Right cardiac atrium (tissue), 5 donors: ENCODE measurements around the gene PIK3R4. TPM values are rescaled to one million over a fixed set of nuclear protein-coding genes. Genes with fewer than 3 reads are reported as not detected.

Source experiments
- ATAC-seq, 2 donors: fragments of 200-7000 bp; cut with Tn5 transposase; one replicate each; pipeline versions ENCODE4 v1.8.0 to v1.9.1; 2020; ENCODE audit warnings: moderate library complexity in 2 of 2, mild to moderate bottlenecking in 1 of 2
- DNase-seq, 3 donors: peaks; one replicate each; pipeline ENCODE4 v3.0.0-alpha.2; 2020
- H3K27ac ChIP-seq: one replicate; pipeline ENCODE4 v1.5.1; 2013; ENCODE audit warnings: mild to moderate bottlenecking, low read length, control low read depth, moderate library complexity
- H3K27me3 ChIP-seq: one replicate; pipeline ENCODE4 v1.6.1; 2013; ENCODE audit not compliant: control insufficient read depth, insufficient read depth
- H3K4me1 ChIP-seq: one replicate; pipeline ENCODE4 v1.6.1; 2013; ENCODE audit warnings: low read length; ENCODE audit not compliant: control insufficient read depth, insufficient read depth
- H3K4me3 ChIP-seq: one replicate; pipeline ENCODE4 v1.5.1; 2013; ENCODE audit warnings: low read length, control low read depth
- H3K9me3 ChIP-seq: one replicate; pipeline ENCODE4 v1.6.1; 2013; ENCODE audit warnings: low read length; ENCODE audit not compliant: control insufficient read depth
- WGBS: extraction: QIAGEN DNeasy Blood & Tissue Kit; methylation state at CpG from one replicate; pipeline ENCODE4 v1.1.7; 2013; 5-methylcytosine and 5-hydroxymethylcytosine counted together
- intact Hi-C, 4 donors: fragments of 100-400 bp; cut with DNase I; formaldehyde crosslinking; loops; one replicate each; pipeline versions ENCODE4 v1.11.0 to v1.14.0; 2022 to 2023
- long read RNA-seq, 4 donors: library from polyadenylated mRNA; unstranded; transcript quantifications; one replicate each; pipeline ENCODE4 v2.0.0, GENCODE V29; 2020 to 2021
- polyA plus RNA-seq: library from polyadenylated mRNA; stranded (reverse); fragments of 200-250 nt; gene quantifications from one replicate; pipeline ENCODE4 v1.2.3, GENCODE V29; 2013
- total RNA-seq, 4 donors: library from RNA; stranded (reverse); fragmentation: NEBNext Ultra II Directional; extraction: Animal tissue kit (Norgen Biotek cat#: 25700); gene quantifications; one replicate each; pipeline ENCODE4 v1.2.1, GENCODE V29; 2021
- donor health status: healthy with polysubstance abuse.
- donor health status: DM: no; HTN: yes; CAD: no.
- donor health status: DM: no; HTN: no; CAD: no.
- donor health status: DM: no; HTN: yes; CAD: no; lungs with severe emphysema.
- donor health status: DM: yes; HTN: yes; CAD: no.

Gene PIK3R4
- total RNA-seq (10 to 100 TPM; 15.1 to 19.0 (median 16.8) TPM), polyA plus RNA-seq (24.6 TPM)
- long read RNA-seq, donor 1, full-length matches to known transcripts, result 5 of 9 reads
- long read RNA-seq, donor 1, partial matches to known transcripts, result 4 of 9 reads
- long read RNA-seq, donor 1, other reads (novel, unspliced or antisense), result 0 of 9 reads
- long read RNA-seq, donor 2, full-length matches to known transcripts, result 2 of 3 reads
- long read RNA-seq, donor 2, partial matches to known transcripts, result 1 of 3 reads
- long read RNA-seq, donor 2, other reads (novel, unspliced or antisense), result 0 of 3 reads
- long read RNA-seq, donor 3, full-length matches to known transcripts, result 8 of 18 reads
- long read RNA-seq, donor 3, partial matches to known transcripts, result 9 of 18 reads
- long read RNA-seq, donor 3, other reads (novel, unspliced or antisense), result 1 of 18 reads
- long read RNA-seq, donor 4, full-length matches to known transcripts, result 6 of 7 reads
- long read RNA-seq, donor 4, partial matches to known transcripts, result 0 of 7 reads
- long read RNA-seq, donor 4, other reads (novel, unspliced or antisense), result 1 of 7 reads

DNA sequence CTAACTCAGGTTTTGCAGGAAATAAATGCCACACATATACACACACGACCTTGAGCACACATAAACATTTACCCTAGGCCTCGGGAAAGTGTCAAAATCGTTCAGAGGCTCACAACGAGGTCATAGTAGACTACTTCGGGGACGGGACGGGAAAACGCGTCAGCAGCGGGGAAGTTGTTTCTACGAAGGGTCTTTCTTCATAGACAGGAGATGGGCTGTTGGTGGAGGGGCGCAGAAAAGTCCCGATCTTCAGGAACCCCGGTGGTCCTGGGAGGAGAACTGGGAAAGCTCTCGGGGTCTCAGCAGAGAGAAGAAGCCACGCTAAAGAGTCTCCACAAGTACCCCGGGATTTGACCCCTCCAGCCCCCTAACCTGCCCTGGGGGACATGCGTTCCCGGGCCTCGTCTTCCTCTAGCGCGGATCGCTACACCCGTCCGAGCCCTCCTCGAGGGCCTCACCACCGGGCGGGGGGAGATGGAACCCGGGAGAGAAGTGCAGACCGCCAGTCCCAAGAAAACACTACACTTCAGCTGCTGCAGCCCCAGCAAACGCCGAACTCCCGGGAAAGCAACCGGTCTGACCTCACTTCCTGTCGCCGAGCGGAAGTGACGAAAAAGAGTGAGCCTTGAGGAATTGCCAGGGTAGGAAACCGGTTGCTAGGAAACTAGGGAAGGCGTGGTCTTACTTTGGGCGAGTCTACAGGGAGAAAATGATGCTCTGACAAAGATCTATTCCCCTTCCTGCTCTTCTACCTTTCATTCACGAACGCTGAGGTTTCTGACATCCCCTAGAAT is at the start of gene PIK3R4:
Gene PIK3R4, minus strand, starts transcription at position 584 of the 794 bp plus-strand sequence. CDS start 1,611 bp downstream, outside the sequence.
- H3K4me1 ChIP-seq, result peaks cover 14% of the 10 kb centered on the region
- H3K27me3 ChIP-seq, result no peaks in the 10 kb centered on the region
- H3K27ac ChIP-seq, result peak within 1 kb of the TSS; percentile 99
- intact Hi-C loops, result no loop called here
- ATAC-seq (peak; percentile 97 to 98), DNase-seq (peak; percentile 91 to 95 (median 94))
- H3K9me3 ChIP-seq, result no peaks in the 10 kb centered on the region
- H3K4me3 ChIP-seq, result peak within 1 kb of the TSS; percentile 96
- WGBS, result under 1% methylated on average over 43 of the region's 43 CpGs

DNA sequence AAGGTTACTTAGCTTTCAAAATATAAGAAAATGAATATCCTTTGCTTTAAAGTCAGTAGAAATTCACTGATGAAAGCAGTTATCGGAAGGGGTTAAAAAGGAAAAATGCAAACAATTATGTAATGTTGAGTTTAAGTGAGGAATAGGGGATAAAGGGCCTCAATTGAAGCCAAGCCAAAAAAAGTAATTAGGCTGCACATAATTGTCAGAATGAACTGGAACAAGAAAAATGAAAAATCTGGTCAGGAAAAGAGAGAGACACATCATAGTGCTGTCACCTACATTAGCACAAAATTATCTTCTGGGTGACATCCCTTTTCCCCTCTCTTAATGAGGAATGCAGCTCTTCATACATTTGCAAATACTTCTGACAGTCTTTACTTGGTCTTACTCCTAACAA is 48.8 kb upstream of the PIK3R4 start:
- 74% methylated on average over 1 of the region's 1 CpG for WGBS
- no peak for ATAC-seq
- intact Hi-C loops, result no loop called here

GRCh38 chr3:130792246-130792645 is 45.6 kb upstream of the PIK3R4 start:
- Histone ChIP-seq H3K27me3 (no peaks in the 10 kb centered on the region), H3K9me3 (no peaks in the 10 kb centered on the region), H3K4me3 (no peak overlapping the region), H3K27ac (no peak overlapping the region), H3K4me1 (no peaks in the 10 kb centered on the region)
- no peak for ATAC-seq
- 64% methylated on average over 2 of the region's 2 CpGs for WGBS
- DNase-seq, result no peak
- intact Hi-C loops, result no loop called here

More for the DNA sequence above, 48.8 kb upstream of the PIK3R4 start:
- no peaks in the 10 kb centered on the region for H3K4me1 ChIP-seq
- no peaks in the 10 kb centered on the region for H3K27me3 ChIP-seq
- no peak overlapping the region for H3K4me3 ChIP-seq
- H3K27ac ChIP-seq, result no peak overlapping the region
- no peak for DNase-seq
- no peaks in the 10 kb centered on the region for H3K9me3 ChIP-seq

DNA sequence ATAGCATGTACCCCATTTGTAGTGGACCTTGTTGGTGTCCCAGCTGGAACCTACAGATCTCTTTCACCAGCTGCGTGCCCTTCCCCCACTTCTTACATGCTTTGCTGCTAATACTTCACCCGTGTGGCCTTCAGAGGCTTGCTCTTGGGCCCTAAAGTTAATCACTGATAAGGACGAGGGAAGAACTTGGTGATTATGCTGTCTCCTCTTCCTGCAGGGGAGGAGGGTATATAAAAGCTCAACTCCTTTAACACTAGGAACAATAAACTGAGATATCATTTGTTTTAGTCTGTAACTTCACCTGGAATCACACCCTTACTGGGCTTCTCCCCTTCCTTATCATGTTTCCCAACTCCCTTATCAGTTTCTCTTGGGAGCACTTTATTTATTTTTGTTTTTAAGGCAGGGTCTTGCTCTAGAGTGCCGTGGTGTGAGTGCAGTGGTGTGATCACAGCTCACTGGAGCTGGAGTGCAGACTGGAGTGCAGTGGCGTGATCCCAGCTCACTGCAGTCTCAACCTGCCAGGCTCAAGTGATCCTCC is 43.2 kb upstream of the PIK3R4 start:
- ATAC-seq (no peak), DNase-seq (no peak)
- WGBS, result 51% methylated on average over 5 of the region's 5 CpGs
- Histone ChIP-seq H3K4me3 (no peak overlapping the region), H3K27ac (no peak overlapping the region), H3K4me1 (no peaks in the 10 kb centered on the region), H3K27me3 (no peaks in the 10 kb centered on the region), H3K9me3 (no peaks in the 10 kb centered on the region)
- intact Hi-C loops, result no loop called here

DNA sequence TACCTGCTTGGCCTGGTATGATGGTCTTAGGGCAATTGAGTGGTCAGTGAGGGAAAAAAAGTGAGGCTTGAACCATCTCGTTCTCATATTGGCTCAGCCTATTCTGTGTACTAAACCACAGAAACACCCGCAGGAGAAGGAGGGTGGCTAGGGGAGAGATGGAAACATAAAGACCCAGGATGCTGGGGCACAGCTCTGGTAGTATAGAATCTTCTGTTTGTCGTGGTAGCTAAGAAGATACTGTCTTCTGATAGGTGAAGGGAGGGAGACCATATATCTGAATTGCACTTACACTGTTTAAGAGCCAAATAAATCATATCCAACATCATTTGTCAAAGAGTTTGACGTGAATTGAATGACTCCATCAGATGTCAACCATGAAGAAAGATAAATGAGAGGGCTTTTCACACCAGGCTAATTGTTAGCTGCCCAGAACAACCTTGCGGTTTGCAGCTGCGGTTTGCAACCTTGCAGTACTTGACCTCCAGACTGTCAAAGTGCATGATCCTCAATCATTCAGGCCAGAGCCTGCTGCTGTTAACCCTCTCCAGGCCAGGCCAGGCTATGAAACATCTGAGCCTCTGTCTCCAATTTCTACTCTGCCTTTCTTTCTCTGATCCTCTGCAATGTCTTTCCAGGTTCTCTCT is 40.9 kb upstream of the PIK3R4 start:
- WGBS, result 62% methylated on average over 6 of the region's 6 CpGs
- no peak for DNase-seq
- Histone ChIP-seq H3K27ac (no peak overlapping the region), H3K27me3 (no peaks in the 10 kb centered on the region), H3K9me3 (no peaks in the 10 kb centered on the region), H3K4me1 (no peaks in the 10 kb centered on the region), H3K4me3 (no peak overlapping the region)
- intact Hi-C loops, result no loop called here
- no peak for ATAC-seq

GRCh38 chr3:130786306-130786705 is 39.7 kb upstream of the PIK3R4 start:
- DNase-seq, result no peak
- H3K9me3 ChIP-seq, result no peaks in the 10 kb centered on the region
- H3K27ac ChIP-seq, result no peak overlapping the region
- intact Hi-C loops, result no loop called here
- H3K4me3 ChIP-seq, result no peak overlapping the region
- no peaks in the 10 kb centered on the region for H3K27me3 ChIP-seq
- peak in 1 of 2 donors; percentile 29 for ATAC-seq
- H3K4me1 ChIP-seq, result no peaks in the 10 kb centered on the region

DNA sequence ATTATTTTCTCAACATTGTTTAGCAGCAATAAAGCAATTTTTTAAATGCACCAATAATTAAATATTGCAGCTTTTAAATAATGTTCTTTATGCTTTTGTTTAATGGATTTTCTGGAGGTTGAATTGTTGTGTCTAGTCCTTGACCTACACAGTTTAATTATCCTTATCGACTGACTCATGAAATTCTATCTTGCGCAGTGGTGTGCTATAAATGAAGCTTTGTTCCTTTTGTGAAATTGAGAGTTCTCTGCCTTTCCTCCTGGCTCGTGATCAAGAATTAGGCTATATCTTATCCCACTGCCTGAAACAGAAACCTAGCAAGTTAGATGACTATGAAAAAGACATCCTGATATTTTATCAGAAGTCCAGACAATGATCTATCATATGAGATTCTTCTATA is 37.0 kb upstream of the PIK3R4 start:
- no peaks in the 10 kb centered on the region for H3K27me3 ChIP-seq
- intact Hi-C loops, result no loop called here
- no peak overlapping the region for H3K4me3 ChIP-seq
- 28% methylated on average over 3 of the region's 3 CpGs for WGBS
- H3K9me3 ChIP-seq, result no peaks in the 10 kb centered on the region
- no peaks in the 10 kb centered on the region for H3K4me1 ChIP-seq
- H3K27ac ChIP-seq, result no peak overlapping the region
- ATAC-seq (no peak), DNase-seq (no peak)

DNA sequence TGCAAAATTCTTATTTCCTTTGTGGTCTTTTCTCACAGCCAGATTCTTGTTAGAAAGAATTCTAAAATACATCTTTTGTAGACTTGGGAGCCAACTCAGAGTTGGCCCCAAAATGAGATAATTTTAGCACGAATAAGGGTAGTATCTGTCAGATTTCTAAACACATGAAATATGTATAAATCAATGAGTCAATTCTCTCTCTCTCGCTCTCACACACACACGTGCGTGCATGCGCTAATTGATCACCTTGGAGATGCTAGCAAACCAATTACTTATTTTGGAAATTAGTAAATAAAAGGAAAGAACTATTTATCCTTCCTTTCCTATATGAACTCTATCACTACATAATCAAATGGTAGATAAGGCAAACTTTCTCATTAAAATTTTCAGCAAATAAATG is 32.9 kb upstream of the PIK3R4 start:
- no peaks in the 10 kb centered on the region for H3K9me3 ChIP-seq
- no peaks in the 10 kb centered on the region for H3K4me1 ChIP-seq
- H3K27ac ChIP-seq, result no peak overlapping the region
- DNase-seq (no peak), ATAC-seq (no peak)
- WGBS, result 71% methylated on average over 5 of the region's 5 CpGs
- H3K4me3 ChIP-seq, result no peak overlapping the region
- intact Hi-C loops, result no loop called here
- no peaks in the 10 kb centered on the region for H3K27me3 ChIP-seq

DNA sequence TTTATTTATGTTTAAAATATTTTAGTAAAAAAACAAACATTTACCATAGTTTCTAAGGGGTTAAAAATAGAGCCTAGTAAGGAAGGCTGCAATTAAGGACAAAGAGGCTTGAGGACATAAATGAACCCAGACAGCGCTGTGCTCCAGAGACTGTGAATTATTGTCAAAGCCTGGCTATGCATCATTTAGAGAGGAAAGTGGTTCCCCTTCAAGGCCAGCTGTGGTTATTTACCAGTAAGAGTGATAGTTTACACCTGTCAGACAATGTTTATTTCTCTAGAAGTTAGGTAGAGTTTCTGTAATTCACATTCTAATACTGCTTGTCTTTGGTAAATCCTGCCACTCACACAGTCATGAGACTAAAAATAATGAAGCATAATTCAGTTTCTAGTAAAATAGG is 32.4 kb upstream of the PIK3R4 start:
- intact Hi-C loops, result no loop called here
- no peak for ATAC-seq
- no peak for DNase-seq
- Histone ChIP-seq H3K4me1 (no peaks in the 10 kb centered on the region), H3K4me3 (no peak overlapping the region), H3K27ac (no peak overlapping the region), H3K9me3 (no peaks in the 10 kb centered on the region), H3K27me3 (no peaks in the 10 kb centered on the region)
- 59% methylated on average over 1 of the region's 1 CpG for WGBS

- peak; percentile 57 to 59 for ATAC-seq
- WGBS, result 45% methylated on average over 3 of the region's 3 CpGs
- intact Hi-C loops, result no loop called here
- H3K4me1 ChIP-seq, result no peaks in the 10 kb centered on the region
- H3K4me3 ChIP-seq, result no peak overlapping the region
- H3K27me3 ChIP-seq, result no peaks in the 10 kb centered on the region
- no peaks in the 10 kb centered on the region for H3K9me3 ChIP-seq
- no peak for DNase-seq
- no peak overlapping the region for H3K27ac ChIP-seq
Measured at GRCh38 chr3:130773366-130773765, 26.7 kb upstream of the PIK3R4 start.
